Measurements from ENCODE around the gene HTN3. TPM values are rescaled to one million over a fixed set of nuclear protein-coding genes. Genes with fewer than 3 reads are reported as not detected.
"Not testable (repeated sequence)": the region's sequence is repeated elsewhere in the genome, so short reads cannot be mapped to it uniquely, and the experiment has no call there.

HTN3 gene
- total RNA-seq, 1 donor from 2014 or later, result not detected

DNA sequence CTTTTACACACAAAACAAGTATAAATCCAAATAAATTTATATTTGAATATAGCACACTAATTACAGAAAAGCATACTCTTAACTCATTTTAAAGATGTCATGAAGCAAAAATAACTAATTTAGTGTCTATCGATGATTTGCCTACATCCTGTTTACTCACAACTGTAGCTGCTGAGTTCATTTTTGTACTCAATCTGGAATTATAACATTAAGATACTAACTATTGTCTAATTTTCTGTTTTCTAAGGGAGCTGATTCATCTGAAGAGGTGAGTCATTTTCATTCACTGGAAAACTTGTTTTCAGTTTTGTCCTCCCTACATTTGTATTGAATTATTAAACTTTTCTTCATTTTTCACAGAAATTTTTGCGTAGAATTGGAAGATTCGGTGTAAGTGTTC lies 28.8 kb upstream of the HTN3 start:
- Histone ChIP-seq H3K9me3 (no peaks in the 10 kb centered on the region), H3K27ac (no peak overlapping the region), H3K36me3 (no peaks in the 10 kb centered on the region), H3K4me3 (no peak overlapping the region), H3K27me3 (no peaks in the 10 kb centered on the region), H3K4me1 (no peaks in the 10 kb centered on the region)
- no peak for DNase-seq (ENCODE audit: low spot score in 2 of 2)
- intact Hi-C loops (cut with DNase I), result no loop called here
- TF ChIP-seq, protein P1, sequence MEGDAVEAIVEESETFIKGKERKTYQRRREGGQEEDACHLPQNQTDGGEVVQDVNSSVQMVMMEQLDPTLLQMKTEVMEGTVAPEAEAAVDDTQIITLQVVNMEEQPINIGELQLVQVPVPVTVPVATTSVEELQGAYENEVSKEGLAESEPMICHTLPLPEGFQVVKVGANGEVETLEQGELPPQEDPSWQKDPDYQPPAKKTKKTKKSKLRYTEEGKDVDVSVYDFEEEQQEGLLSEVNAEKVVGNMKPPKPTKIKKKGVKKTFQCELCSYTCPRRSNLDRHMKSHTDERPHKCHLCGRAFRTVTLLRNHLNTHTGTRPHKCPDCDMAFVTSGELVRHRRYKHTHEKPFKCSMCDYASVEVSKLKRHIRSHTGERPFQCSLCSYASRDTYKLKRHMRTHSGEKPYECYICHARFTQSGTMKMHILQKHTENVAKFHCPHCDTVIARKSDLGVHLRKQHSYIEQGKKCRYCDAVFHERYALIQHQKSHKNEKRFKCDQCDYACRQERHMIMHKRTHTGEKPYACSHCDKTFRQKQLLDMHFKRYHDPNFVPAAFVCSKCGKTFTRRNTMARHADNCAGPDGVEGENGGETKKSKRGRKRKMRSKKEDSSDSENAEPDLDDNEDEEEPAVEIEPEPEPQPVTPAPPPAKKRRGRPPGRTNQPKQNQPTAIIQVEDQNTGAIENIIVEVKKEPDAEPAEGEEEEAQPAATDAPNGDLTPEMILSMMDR (IDR thresholded peaks at IDR 0.05), result no peak

- Histone ChIP-seq H3K4me3 (no peak overlapping the region), H3K36me3 (no peaks in the 10 kb centered on the region), H3K4me1 (no peaks in the 10 kb centered on the region), H3K9me3 (no peaks in the 10 kb centered on the region), H3K27me3 (no peaks in the 10 kb centered on the region), H3K27ac (no peak overlapping the region)
- no peak for DNase-seq (ENCODE audit: low spot score in 2 of 2)
- intact Hi-C loops (cut with DNase I), result no loop called here
- TF ChIP-seq, protein P1 (IDR thresholded peaks at IDR 0.05), result no peak
Observed at GRCh38 chr4:70000711-70001110, 27.5 kb upstream of the HTN3 start.

DNA sequence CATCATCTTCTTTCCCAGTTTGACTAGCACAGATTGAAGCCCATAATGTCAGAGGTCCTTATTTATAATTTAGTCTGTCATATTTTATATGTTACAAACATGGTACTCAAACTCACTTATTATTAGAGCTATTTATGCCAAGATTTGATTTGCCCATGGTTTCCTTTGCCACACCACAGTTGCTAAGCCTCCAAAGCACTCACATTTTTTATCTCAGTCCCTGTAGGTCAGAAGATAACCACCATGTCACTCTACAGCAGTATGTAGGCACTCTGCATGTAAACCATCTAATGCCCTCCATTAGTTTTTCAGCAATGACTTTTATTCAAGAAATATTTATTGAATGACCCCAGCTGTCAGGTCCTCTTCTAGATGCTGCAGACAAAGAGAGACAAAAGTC lies 25.8 kb upstream of the HTN3 start:
- Histone ChIP-seq H3K27ac (no peak overlapping the region), H3K4me1 (no peaks in the 10 kb centered on the region), H3K4me3 (no peak overlapping the region), H3K27me3 (no peaks in the 10 kb centered on the region), H3K9me3 (no peaks in the 10 kb centered on the region), H3K36me3 (no peaks in the 10 kb centered on the region)
- intact Hi-C loops (cut with DNase I), result no loop called here
- DNase-seq (ENCODE audit: low spot score in 2 of 2), result no peak
- TF ChIP-seq, protein P1 (IDR thresholded peaks at IDR 0.05), result no peak

GRCh38 chr4:70008771-70009170 lies 19.5 kb upstream of the HTN3 start:
- Histone ChIP-seq H3K36me3 (no peaks in the 10 kb centered on the region), H3K27ac (no peak overlapping the region), H3K4me3 (no peak overlapping the region), H3K27me3 (no peaks in the 10 kb centered on the region), H3K9me3 (no peaks in the 10 kb centered on the region), H3K4me1 (no peaks in the 10 kb centered on the region)
- TF ChIP-seq, protein P1 (IDR thresholded peaks at IDR 0.05), result no peak
- DNase-seq (ENCODE audit: low spot score in 2 of 2), result no peak
- intact Hi-C loops (cut with DNase I), result no loop called here

GRCh38 chr4:70019006-70019405 lies 9.3 kb upstream of the HTN3 start:
- H3K9me3 ChIP-seq; H3K4me3 ChIP-seq; DNase-seq (ENCODE audit: low spot score in 2 of 2); H3K27ac ChIP-seq; intact Hi-C loops (cut with DNase I); H3K27me3 ChIP-seq; H3K4me1 ChIP-seq; H3K36me3 ChIP-seq: not testable (repeated sequence)

DNA sequence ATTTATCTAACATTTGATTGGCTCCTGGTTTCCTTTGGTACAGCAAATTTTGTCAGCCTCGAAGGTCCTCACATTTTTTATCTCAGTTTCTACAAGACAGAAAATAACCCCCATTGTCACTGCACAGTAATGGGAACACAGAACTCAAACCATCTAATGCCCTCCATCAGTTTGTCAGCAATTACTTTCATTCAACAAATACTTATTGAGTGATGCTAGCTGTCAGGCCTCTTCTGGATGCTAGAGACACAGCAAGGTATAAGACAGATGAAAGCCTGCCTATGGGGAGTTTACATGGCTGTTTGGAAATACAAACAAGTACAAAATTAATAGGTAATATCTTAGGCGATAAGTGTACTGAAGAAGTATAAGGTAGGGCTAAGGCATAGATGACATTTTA lies 5.0 kb upstream of the HTN3 start:
- H3K27ac ChIP-seq, result no peak overlapping the region
- intact Hi-C loops (cut with DNase I), result no loop called here
- no peaks in the 10 kb centered on the region for H3K36me3 ChIP-seq
- H3K4me3 ChIP-seq, result no peak overlapping the region
- no peak for DNase-seq (ENCODE audit: low spot score in 2 of 2)
- TF ChIP-seq, protein P1 (IDR thresholded peaks at IDR 0.05), result no peak
- no peaks in the 10 kb centered on the region for H3K9me3 ChIP-seq
- H3K27me3 ChIP-seq, result no peaks in the 10 kb centered on the region
- H3K4me1 ChIP-seq, result no peaks in the 10 kb centered on the region
